Endothelial cell of umbilical vein (primary cell): ENCODE data around the gene SPRR1B. TPM values are rescaled to one million over a fixed set of nuclear protein-coding genes. Genes with fewer than 3 reads are reported as not detected.

Experiments used
- BruUV-seq: library from RNA; stranded (reverse); fragments of 400-500 nt; replicated peaks from 2 replicates; lab custom pipeline; 2021; lab: Mats Ljungman, UMichigan
- CTCF ChIA-PET: fragments of 300-600, 350-600 bp; sonication (Branson Sonifier 250); formaldehyde crosslinking; loops from one replicate; lab custom pipeline; 2021; ENCODE audit warnings: antibody characterized with exemption, inconsistent platforms; lab: Charles Lee
- POLR2A ChIA-PET: fragments of 300-600, 350-600 bp; sonication (Branson Sonifier 250); formaldehyde crosslinking; loops from one replicate; lab custom pipeline; 2021; ENCODE audit warnings: antibody characterized with exemption, inconsistent platforms; lab: Charles Lee
- DNase-seq: peaks from one replicate; pipeline ENCODE4 v3.0.0-alpha.2; 2011; ENCODE audit warnings: low read depth, low spot score
- FAIRE-seq: peaks from 2 replicates; lab custom pipeline; 2011; peaks lifted over from hg19 to GRCh38; lab: Jason Lieb, UNC
- H2AFZ ChIP-seq: 2 replicates; pipeline ENCODE4 v1.6.0; 2012; ENCODE audit warnings: low read depth, low read length, control low read depth, inconsistent platforms
- H3K27ac ChIP-seq: 2 replicates; pipeline ENCODE4 v1.5.1; 2011; ENCODE audit warnings: low read depth, mild to moderate bottlenecking, control low read depth, low read length, moderate library complexity; ENCODE audit not compliant: insufficient read depth
- H3K27me3 ChIP-seq, 2 experiments: 2 replicates each; pipeline versions ENCODE4 v1.6.0 to v1.6.1; 2011; ENCODE audit warnings: low read length in 2 of 2, mixed read lengths in 1 of 2; ENCODE audit not compliant: control insufficient read depth in 2 of 2, insufficient read depth in 2 of 2
- H3K36me3 ChIP-seq, 2 experiments: 2 replicates in 1 of 2; 3 replicates in 1 of 2; pipeline ENCODE4 v1.5.1; 2011; ENCODE audit warnings: low read length in 2 of 2, mild to moderate bottlenecking in 1 of 2, moderate library complexity in 1 of 2; ENCODE audit not compliant: control insufficient read depth in 2 of 2, insufficient read depth in 2 of 2; ENCODE audit errors: extremely low read depth in 1 of 2
- H3K4me1 ChIP-seq: 3 replicates; pipeline ENCODE4 v1.5.1; 2011; ENCODE audit warnings: mild to moderate bottlenecking, low read length; ENCODE audit not compliant: control insufficient read depth, insufficient read depth; ENCODE audit errors: extremely low read depth
- H3K4me2 ChIP-seq: 2 replicates; pipeline ENCODE4 v1.6.1; 2011; ENCODE audit warnings: low read length, control low read depth, mixed read lengths; ENCODE audit not compliant: insufficient read depth
- H3K4me3 ChIP-seq, 3 experiments: fragments of 200-600 bp in 1 of 3; sonication (generic), shearing (Covaris generic) in 1 of 3; replicated peaks in 1 of 3; 2 replicates each; pipeline ENCODE4 v1.5.1; 2011 to 2016; ENCODE audit warnings: control low read depth in 3 of 3, low read length in 3 of 3, mild to moderate bottlenecking in 2 of 3, inconsistent platforms in 1 of 3, low read depth in 1 of 3, moderate library complexity in 1 of 3; ENCODE audit not compliant: insufficient read depth in 1 of 3
- H3K79me2 ChIP-seq: 2 replicates; pipeline ENCODE4 v1.6.0; 2012; ENCODE audit warnings: low read length, inconsistent platforms; ENCODE audit not compliant: control insufficient read depth, insufficient read depth
- H3K9ac ChIP-seq: replicated peaks from 2 replicates; pipeline ENCODE3; 2011; ENCODE audit warnings: low read length, control low read depth; ENCODE audit not compliant: insufficient read depth; ENCODE audit errors: extremely low read depth
- H3K9me1 ChIP-seq: replicated peaks from 3 replicates; pipeline ENCODE4 v1.6.0; 2011; ENCODE audit warnings: mild to moderate bottlenecking, low read length; ENCODE audit not compliant: control insufficient read depth, insufficient read depth; ENCODE audit errors: extremely low read depth
- H3K9me3 ChIP-seq: replicated peaks from 2 replicates; pipeline ENCODE4 v1.5.1; 2012; ENCODE audit warnings: low read length, inconsistent platforms; ENCODE audit not compliant: control insufficient read depth, insufficient read depth
- H4K20me1 ChIP-seq: replicated peaks from 2 replicates; pipeline ENCODE3; 2011; ENCODE audit warnings: mild to moderate bottlenecking, low read length; ENCODE audit not compliant: control insufficient read depth, insufficient read depth; ENCODE audit errors: extremely low read depth
- EZH2 ChIP-seq: IDR thresholded peaks from 2 replicates; pipeline ENCODE4 v1.6.1; 2012; ENCODE audit warnings: borderline replicate concordance, low read depth, mild to moderate bottlenecking, moderate library complexity, low read length, inconsistent platforms; ENCODE audit not compliant: severe bottlenecking
- FOS ChIP-seq: IDR thresholded peaks from 2 replicates; pipeline ENCODE4 v1.6.1; 2011; ENCODE audit warnings: mild to moderate bottlenecking, low read length, moderate library complexity, borderline replicate concordance; ENCODE audit not compliant: insufficient read depth
- GATA2 ChIP-seq: IDR thresholded peaks from 2 replicates; pipeline ENCODE4 v1.7.0; 2011; ENCODE audit warnings: low read depth, mild to moderate bottlenecking, moderate library complexity, mixed read lengths, low read length; ENCODE audit not compliant: insufficient read length, insufficient read depth
- MYC ChIP-seq: IDR thresholded peaks from one replicate; pipeline ENCODE4 v1.6.1; 2011; ENCODE audit warnings: mild to moderate bottlenecking, low read depth, low read length
- POLR2A ChIP-seq: IDR thresholded peaks from 2 replicates; pipeline ENCODE4 v1.6.1; 2012; ENCODE audit warnings: low read depth, mild to moderate bottlenecking, control low read depth, low read length
- POLR2AphosphoS5 ChIP-seq: IDR thresholded peaks from 2 replicates; pipeline ENCODE4 v1.6.1; 2012; ENCODE audit warnings: low read depth, mild to moderate bottlenecking, control low read depth, low read length, moderate library complexity; ENCODE audit not compliant: insufficient read depth
- dilution Hi-C: fragments of 300-500 bp; cut with MboI; formaldehyde crosslinking; loops from one replicate; pipeline ENCODE4 v1.15.0; 2019; ENCODE audit warnings: low sequenced_read_pairs; ENCODE audit not compliant: extremely low pct_ligation_motif_present
- intact Hi-C: fragments of 100-400 bp; cut with micrococcal nuclease; formaldehyde crosslinking; loops from one replicate; pipeline ENCODE4 v1.10.0; 2022
- polyA plus RNA-seq, 4 experiments: library from polyadenylated mRNA; depleted of rRNA in 3 of 4; stranded (reverse) in 3 of 4; unstranded in 1 of 4; fragments of >200 nt; gene quantifications; 2 replicates each; pipeline versions ENCODE4 v1.2.1 to v1.2.3, GENCODE V29; 2011 to 2012; ENCODE audit warnings: missing spikeins in 1 of 4
- total RNA-seq: library from RNA; stranded (reverse); gene quantifications from 2 replicates; pipeline ENCODE4 v1.2.3, GENCODE V29; 2021
- TF ChIP-seq, protein P1 (sequence below): IDR thresholded peaks from 2 replicates; pipeline ENCODE4 v1.6.1; 2011; ENCODE audit not compliant: insufficient read depth, insufficient read length
- TF ChIP-seq, protein P2 (sequence below), 2 donors: IDR thresholded peaks; 1 replicate in 1 of 2; 2 replicates in 1 of 2; pipeline ENCODE4 v1.5.1; 2011; ENCODE audit warnings: low read length in 2 of 2, mild to moderate bottlenecking in 2 of 2, moderate library complexity in 2 of 2, control low read depth in 1 of 2, inconsistent platforms in 1 of 2, low read depth in 1 of 2; ENCODE audit not compliant: insufficient read depth in 1 of 2; ENCODE audit errors: extremely low read depth in 1 of 2

Gene SPRR1B
- total and polyA plus RNA-seq, 2 donors (not counting 3 experiments of a cell fraction or from before 2014, with no cell fraction given), result not detected

DNA sequence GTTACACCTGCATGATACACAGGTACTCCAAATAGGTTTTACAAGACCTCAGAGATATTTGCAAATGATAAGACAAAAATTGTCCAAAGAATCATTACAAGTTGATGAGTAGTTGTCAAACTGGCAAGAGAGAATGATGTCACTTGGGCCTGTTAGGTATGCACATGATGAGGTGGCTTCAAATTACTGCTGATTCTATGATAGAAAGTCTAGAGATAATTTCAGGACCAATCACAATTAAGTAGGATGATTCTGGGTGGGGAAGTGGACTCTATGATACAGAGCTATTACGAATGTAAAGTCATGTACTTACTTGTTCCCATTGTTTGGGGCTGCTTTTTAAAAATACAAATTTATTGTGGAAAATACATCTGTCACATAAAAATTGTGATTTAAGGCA lies 5.2 kb upstream of the SPRR1B start:
- dilution Hi-C loops, result no loop called here
- Histone ChIP-seq H3K4me1 (no peaks in the 10 kb centered on the region), H3K4me3 (no peak overlapping the region), H3K27ac (no peak overlapping the region), H3K9me3 (no peaks in the 10 kb centered on the region), H3K4me2 (no peak overlapping the region), H3K79me2 (no peaks in the 10 kb centered on the region), H4K20me1 (no peaks in the 10 kb centered on the region), H3K9me1 (no peaks in the 10 kb centered on the region), H2AFZ (no peak overlapping the region), H3K27me3 (no peaks in the 10 kb centered on the region), H3K36me3 (no peaks in the 10 kb centered on the region), H3K9ac (no peak overlapping the region)
- FAIRE-seq (no peak), DNase-seq (no peak)
- intact Hi-C loops, result no loop called here
- POLR2A ChIA-PET, result no interaction called here
- CTCF ChIA-PET, result no interaction called here
- TF ChIP-seq, protein P1, sequence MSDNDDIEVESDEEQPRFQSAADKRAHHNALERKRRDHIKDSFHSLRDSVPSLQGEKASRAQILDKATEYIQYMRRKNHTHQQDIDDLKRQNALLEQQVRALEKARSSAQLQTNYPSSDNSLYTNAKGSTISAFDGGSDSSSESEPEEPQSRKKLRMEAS, result no peak
- TF ChIP-seq GATA2, result no peak
- no peak for TF ChIP-seq POLR2A
- TF ChIP-seq, protein P2, sequence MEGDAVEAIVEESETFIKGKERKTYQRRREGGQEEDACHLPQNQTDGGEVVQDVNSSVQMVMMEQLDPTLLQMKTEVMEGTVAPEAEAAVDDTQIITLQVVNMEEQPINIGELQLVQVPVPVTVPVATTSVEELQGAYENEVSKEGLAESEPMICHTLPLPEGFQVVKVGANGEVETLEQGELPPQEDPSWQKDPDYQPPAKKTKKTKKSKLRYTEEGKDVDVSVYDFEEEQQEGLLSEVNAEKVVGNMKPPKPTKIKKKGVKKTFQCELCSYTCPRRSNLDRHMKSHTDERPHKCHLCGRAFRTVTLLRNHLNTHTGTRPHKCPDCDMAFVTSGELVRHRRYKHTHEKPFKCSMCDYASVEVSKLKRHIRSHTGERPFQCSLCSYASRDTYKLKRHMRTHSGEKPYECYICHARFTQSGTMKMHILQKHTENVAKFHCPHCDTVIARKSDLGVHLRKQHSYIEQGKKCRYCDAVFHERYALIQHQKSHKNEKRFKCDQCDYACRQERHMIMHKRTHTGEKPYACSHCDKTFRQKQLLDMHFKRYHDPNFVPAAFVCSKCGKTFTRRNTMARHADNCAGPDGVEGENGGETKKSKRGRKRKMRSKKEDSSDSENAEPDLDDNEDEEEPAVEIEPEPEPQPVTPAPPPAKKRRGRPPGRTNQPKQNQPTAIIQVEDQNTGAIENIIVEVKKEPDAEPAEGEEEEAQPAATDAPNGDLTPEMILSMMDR (IDR thresholded peaks at IDR 0.05; ENCODE audit: extremely low read depth in 1 of 2, insufficient read depth in 1 of 2, low read depth in 1 of 2, low read length in 2 of 2), result no peak
- TF ChIP-seq MYC, result no peak
- no peak for TF ChIP-seq POLR2AphosphoS5
- no peak for TF ChIP-seq EZH2
- no peak for TF ChIP-seq FOS
- BruUV-seq, result no TSS peak
